ENCODE data around the gene MYO7A. TPM values are rescaled to one million over a fixed set of nuclear protein-coding genes. Genes with fewer than 3 reads are reported as not detected.

MYO7A gene
- total RNA-seq, 4 donors from 2014 or later = 3.8 to 8.7 (median 5.7) TPM

DNA sequence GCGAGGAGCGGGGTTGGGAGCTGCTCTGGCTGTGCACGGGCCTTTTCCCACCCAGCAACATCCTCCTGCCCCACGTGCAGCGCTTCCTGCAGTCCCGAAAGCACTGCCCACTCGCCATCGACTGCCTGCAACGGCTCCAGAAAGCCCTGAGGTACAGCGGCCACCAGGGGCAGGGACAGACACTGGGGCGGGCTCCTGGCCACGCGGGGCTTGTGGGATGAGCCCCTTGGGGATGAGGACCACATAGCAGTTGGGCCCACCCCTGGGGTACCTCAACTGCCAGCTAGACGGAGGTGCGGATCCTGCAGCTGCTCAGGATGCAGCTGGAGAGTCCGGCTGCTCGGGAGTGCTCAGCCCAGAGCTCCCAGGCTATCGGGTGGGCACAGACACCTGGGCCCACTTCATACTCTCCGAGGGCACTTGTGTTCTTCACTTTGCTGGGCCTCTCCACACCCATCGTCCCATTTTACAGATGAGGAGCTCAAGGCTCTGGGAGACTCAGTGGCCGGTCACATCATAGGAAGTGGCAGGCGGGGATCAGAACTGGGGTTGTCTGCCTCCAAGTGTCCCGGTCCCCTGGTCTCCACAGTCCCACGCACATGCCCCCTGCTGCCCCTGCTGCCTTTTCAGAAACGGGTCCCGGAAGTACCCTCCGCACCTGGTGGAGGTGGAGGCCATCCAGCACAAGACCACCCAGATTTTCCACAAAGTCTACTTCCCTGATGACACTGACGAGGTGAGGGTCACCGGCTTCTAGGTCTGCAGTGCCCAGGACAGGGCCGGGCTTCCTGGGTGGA is 77.6 kb downstream of the MYO7A start:
- Histone ChIP-seq H3K27ac (no peak overlapping the region), H3K4me3 (replicated peaks in 1 of 3) (no peak overlapping the region), H3K9me3 (no peaks in the 10 kb centered on the region), H3K36me3 (no peaks in the 10 kb centered on the region), H3K27me3 (no peaks in the 10 kb centered on the region), H3K4me1 (no peaks in the 10 kb centered on the region)
- intact Hi-C loops (cut with DNase I) = no loop called here
- WGBS, 2 donors = 79 to 84% methylated on average over 11 to 24 of the region's 30 CpGs
- DNase-seq = no peak
- TF ChIP-seq, protein P1, sequence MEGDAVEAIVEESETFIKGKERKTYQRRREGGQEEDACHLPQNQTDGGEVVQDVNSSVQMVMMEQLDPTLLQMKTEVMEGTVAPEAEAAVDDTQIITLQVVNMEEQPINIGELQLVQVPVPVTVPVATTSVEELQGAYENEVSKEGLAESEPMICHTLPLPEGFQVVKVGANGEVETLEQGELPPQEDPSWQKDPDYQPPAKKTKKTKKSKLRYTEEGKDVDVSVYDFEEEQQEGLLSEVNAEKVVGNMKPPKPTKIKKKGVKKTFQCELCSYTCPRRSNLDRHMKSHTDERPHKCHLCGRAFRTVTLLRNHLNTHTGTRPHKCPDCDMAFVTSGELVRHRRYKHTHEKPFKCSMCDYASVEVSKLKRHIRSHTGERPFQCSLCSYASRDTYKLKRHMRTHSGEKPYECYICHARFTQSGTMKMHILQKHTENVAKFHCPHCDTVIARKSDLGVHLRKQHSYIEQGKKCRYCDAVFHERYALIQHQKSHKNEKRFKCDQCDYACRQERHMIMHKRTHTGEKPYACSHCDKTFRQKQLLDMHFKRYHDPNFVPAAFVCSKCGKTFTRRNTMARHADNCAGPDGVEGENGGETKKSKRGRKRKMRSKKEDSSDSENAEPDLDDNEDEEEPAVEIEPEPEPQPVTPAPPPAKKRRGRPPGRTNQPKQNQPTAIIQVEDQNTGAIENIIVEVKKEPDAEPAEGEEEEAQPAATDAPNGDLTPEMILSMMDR (IDR thresholded peaks at IDR 0.05) = no peak
- no peak for TF ChIP-seq POLR2A (IDR thresholded peaks at IDR 0.05)

DNA sequence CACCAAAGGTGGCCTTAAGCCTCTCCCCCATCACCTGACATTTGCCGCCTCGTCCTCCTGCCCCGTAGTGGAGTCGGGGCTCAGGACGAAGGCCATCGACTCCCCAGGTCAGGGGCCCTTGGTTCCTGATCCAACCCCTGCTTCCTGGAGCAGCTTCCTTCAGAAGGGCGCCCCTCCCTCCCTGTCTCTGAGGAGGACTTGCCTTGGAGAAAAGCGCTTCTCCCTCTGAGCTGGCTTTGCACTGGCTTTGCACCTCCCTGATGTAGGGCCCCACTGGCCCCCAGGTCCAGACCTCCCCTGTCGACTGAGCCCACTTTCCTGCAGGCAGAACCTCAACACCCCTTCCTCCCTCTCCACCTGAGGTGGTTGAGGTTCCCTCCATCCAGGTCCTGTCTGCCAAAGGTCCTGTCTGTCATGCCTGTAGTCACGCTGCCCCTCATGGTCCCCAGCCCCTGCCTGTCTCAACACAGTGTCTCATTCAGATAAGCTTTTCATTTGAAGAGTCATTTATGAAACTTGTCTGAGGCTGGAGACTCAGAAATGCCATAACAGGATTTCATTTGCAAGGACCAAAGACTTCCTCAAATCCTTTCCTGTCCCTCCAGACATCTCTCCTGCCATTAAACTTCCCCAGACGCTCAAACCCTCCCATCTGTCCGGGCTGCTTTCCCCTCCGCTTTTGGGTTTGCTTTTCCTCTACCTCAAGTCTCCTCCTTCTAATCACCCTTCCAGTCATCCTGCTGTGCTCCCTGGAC is 78.4 kb downstream of the MYO7A start:
- intact Hi-C loops (cut with DNase I) = no loop called here
- Histone ChIP-seq H3K27me3 (no peaks in the 10 kb centered on the region), H3K4me3 (replicated peaks in 1 of 3) (no peak overlapping the region), H3K36me3 (no peaks in the 10 kb centered on the region), H3K9me3 (no peaks in the 10 kb centered on the region), H3K4me1 (no peaks in the 10 kb centered on the region), H3K27ac (no peak overlapping the region)
- WGBS, 2 donors = 82 to 89% methylated on average over 12 to 13 of the region's 13 CpGs
- no peak for DNase-seq
- TF ChIP-seq POLR2A (IDR thresholded peaks at IDR 0.05) = no peak
- TF ChIP-seq, protein P1 (IDR thresholded peaks at IDR 0.05) = no peak

DNA sequence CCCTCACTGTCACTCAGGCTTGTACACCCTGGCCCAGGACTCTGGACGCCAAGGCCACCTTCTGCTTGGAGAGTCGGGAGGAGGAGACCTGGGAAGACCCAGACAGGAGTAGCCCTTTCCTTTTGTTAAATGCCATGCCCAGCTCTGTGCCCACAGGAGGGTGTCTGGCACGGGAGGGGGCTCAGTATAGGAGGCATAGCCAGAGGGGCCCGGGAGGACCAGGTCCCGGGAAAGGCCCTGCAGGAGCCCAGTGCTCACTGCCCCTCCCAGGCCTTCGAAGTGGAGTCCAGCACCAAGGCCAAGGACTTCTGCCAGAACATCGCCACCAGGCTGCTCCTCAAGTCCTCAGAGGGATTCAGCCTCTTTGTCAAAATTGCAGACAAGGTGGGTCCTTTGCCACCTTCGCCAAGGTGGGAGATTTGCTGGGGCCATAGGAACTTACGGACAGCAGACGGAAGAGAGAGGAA is 79.0 kb downstream of the MYO7A start:
- Histone ChIP-seq H3K36me3 (no peaks in the 10 kb centered on the region), H3K4me3 (replicated peaks in 1 of 3) (no peak overlapping the region), H3K27me3 (no peaks in the 10 kb centered on the region), H3K4me1 (no peaks in the 10 kb centered on the region), H3K27ac (no peak overlapping the region), H3K9me3 (no peaks in the 10 kb centered on the region)
- TF ChIP-seq, protein P1 (IDR thresholded peaks at IDR 0.05) = no peak
- TF ChIP-seq POLR2A (IDR thresholded peaks at IDR 0.05) = no peak
- 87 to 88% methylated on average over 10 of the region's 10 CpGs for WGBS, 2 donors
- intact Hi-C loops (cut with DNase I) = no loop called here
- no peak for DNase-seq

DNA sequence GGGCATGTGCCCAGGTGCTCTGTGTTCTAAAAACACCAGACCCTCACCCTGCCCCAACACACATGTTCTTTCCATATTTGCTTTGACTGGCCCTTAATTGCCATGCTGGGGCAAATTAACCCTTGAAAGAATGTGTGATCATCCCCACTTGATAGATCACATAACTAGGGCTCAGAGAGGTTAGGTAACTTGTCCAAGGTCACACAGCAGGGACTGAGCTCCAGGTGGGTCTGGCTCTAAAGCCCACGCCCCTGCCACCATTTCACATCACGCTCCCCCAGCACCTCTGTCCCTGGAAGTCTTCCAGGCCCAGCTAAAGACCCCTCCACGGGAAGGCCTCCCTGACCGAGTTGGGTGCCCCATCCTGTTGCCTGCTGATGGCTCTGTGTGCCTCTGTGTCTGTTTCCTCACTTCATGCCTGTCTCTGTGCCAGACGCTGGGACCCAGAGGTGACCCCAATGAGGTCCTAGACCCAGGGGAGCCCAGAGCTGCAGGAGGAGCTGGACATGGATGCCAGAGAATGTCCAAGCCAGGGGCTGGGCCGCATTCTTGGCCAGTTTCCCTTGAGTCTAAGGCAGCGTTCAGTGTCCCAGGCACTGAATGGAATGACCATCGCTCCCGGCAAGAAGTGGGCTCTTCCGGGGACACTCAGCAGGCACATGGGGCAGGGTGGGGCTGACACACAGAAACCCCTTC is 79.7 kb downstream of the MYO7A start:
- DNase-seq = no peak
- Histone ChIP-seq H3K9me3 (no peaks in the 10 kb centered on the region), H3K27me3 (no peaks in the 10 kb centered on the region), H3K27ac (no peak overlapping the region), H3K36me3 (no peaks in the 10 kb centered on the region), H3K4me1 (no peaks in the 10 kb centered on the region), H3K4me3 (replicated peaks in 1 of 3) (no peak overlapping the region)
- 66 to 70% methylated on average over 2 to 6 of the region's 10 CpGs for WGBS, 2 donors
- intact Hi-C loops (cut with DNase I) = no loop called here
- TF ChIP-seq POLR2A (IDR thresholded peaks at IDR 0.05) = no peak
- TF ChIP-seq, protein P1 (IDR thresholded peaks at IDR 0.05) = no peak

Data from thyroid gland (tissue), 4 donors.